Testis (tissue), 2 donors: ENCODE data around the gene PRELID1.

ENCODE experiments used
- POLR2A ChIP-seq: fragments of 450-650 bp; IDR thresholded peaks from one replicate; pipeline ENCODE4 v1.6.1; 2017; ENCODE audit warnings: antibody characterized with exemption, mild to moderate bottlenecking, moderate library complexity
- TF ChIP-seq, protein P1 (sequence below), 3 experiments: fragments of 450-650 bp in 2 of 3; fragments of 200-600 bp in 1 of 3; sonication (generic) in 1 of 3; IDR thresholded peaks; one replicate each; pipeline ENCODE4 v1.5.1; 2016 to 2019; ENCODE audit warnings: antibody characterized with exemption in 3 of 3, mild to moderate bottlenecking in 2 of 3, moderate library complexity in 1 of 3

DNA sequence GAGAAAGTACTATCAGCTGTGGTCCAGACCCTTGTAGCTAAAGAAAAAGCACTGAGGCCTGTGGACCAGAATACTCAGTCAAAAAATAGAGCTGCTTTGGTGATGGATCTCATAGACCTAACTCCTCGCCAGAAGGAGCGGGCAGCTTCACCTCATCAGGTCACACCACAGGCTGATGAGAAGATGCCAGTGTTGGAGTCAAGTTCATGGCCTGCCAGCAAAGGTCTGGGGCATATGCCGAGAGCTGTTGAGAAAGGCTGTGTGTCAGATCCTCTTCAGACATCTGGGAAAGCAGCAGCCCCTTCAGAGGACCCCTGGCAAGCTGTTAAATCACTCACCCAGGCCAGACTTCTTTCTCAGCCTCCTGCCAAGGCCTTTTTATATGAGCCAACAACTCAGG lies 9.0 kb upstream of the PRELID1 start:
- TF ChIP-seq, protein P1, sequence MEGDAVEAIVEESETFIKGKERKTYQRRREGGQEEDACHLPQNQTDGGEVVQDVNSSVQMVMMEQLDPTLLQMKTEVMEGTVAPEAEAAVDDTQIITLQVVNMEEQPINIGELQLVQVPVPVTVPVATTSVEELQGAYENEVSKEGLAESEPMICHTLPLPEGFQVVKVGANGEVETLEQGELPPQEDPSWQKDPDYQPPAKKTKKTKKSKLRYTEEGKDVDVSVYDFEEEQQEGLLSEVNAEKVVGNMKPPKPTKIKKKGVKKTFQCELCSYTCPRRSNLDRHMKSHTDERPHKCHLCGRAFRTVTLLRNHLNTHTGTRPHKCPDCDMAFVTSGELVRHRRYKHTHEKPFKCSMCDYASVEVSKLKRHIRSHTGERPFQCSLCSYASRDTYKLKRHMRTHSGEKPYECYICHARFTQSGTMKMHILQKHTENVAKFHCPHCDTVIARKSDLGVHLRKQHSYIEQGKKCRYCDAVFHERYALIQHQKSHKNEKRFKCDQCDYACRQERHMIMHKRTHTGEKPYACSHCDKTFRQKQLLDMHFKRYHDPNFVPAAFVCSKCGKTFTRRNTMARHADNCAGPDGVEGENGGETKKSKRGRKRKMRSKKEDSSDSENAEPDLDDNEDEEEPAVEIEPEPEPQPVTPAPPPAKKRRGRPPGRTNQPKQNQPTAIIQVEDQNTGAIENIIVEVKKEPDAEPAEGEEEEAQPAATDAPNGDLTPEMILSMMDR (IDR thresholded peaks at IDR 0.05), result no peak
- no peak for TF ChIP-seq POLR2A
